SKM-1 treated with dmso at 0.1 percent for 144 hours (cell line): ENCODE data around the gene PCSK4.
"Not testable (repeated sequence)": the region's sequence is repeated elsewhere in the genome, so short reads cannot be mapped to it uniquely, and the experiment has no call there.

Source experiments
- DNase-seq: peaks from one replicate; lab custom pipeline; 2025; ENCODE audit not compliant: unreplicated experiment; lab: John Stamatoyannopoulos, UW

PCSK4 gene

DNA sequence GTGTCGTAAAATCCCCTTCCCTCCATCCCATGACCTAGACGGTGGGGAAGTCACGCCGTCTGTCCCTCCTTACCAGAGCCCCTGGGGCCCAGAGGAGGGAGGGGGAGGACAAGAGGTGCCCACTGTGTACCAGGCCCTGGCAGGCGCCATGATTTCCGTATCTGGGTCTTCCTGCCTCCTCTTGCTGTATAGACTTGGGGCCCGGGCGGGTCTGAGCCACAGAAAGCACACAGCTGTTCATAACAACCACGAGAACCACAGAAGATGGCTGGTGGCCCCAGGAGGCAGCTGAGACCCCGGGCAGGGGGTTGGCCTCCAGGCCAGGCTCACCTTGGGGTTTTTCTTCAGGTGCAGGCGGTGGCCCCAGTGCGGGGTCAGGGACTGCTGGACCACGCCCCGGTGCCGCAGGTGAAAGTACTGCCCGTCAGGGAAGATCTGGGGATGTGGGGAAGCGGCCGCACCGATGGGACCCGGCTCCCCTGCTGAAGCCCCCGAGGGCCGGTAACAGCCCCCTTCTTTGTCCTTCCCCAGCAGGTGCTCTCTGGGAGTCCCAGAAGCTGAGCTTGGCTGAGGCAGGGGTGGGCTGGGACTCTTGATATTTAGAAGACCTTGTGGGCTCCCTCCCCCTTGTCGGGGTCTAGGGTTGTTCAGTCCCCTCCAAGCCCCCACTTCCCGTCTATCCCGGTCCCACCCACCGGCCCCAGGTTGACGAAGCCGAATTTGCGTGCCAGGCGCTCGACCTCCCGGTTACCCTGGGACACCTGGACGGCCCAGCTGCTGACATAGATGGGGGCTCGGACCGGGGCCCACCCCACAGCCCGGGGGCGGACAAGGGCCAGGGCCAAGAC lies 463 bp downstream of the PCSK4 start:
- DNase-seq: no peak

DNA sequence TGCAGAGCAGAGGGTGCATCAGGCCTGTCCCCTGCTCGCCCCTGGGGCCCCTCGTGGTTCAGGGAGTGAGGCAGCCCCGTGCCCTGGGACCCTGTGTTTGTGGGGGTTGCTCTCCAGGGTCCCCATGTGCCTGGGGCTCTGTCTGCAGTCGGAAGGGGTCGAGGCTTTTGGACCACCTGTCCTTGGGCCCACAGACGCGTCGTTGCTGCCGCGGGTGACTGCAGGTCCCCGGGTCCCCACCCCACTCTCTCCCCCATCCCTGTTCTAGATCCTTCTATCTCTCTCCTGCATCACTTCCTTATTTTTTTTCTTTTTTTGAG lies 1.9 kb downstream of the PCSK4 start:
- no peak for DNase-seq

DNA sequence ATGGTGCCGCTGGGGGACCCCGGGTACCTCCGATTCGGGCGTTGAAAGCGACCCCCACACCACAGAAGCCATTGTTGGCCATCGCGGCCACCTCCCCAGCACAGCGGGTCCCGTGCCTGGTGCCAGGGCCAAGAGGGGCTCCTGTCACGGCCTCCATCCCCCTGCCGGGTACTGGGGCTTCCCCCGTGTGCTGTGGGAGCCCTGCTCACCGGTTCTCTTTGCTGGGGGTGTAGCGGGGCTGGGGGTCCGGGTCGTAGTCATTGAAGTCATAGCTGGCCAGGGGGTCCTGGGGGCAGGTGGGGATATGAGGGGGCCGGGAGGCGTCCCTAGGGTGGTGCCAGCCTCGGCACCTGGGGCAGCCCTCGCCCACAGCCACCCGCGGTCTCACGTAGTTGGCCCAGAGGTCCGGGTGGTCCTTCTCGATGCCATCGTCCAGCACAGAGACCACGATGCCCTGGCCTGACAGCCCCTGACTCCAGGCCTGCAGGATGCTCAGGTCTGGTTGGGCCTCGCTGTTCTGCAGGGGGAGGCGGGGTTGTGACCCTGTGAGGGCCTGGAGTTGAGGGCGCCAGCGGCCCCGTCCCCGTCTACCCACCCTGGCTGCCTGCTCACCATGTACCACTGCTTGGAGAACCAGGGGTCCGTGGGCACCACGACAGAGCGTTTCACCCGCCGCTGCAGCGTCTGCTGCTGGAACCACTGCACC lies 2.4 kb downstream of the PCSK4 start:
- no peak for DNase-seq

DNA sequence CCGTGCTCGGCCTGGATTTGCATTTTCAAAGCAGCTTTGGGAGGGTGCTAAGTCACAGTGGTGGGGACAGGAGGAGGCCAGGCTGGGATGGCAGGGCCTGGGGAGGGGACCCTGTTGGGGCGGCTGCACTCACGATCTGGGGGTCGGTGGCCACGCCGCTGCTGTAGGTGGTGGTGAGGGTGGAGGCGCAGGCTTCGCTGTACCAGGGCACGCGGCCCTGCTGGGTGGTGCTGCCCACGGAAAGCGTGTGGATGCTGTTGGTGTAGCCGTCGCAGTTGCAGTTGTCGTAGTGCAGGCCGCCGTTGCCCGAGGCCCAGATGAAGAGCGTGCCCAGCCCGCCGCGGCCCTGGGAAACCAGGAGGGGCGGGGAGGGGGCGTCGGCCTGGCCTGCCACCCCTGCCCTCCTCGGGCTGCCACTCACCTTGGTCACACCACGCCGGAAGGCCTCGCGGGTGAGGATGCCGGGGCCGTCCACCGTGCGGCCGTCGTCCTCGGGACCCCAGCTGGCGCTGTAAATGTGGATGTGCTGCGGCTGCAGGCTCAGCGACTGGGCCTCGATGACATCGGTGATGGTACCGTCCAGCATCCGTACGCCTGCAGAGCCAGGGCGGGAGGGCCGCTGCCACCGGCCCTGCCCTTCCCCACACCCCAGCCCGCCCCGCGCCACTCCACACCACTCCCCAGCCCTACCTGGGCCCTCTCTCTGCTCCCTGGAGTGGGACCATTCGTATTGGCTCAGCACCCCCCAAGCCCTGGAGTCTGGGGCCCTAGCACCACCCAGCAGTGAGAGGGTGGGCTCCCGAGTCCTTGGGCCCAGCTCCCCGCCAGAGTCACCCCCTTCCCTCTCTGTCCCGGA lies 3.2 kb downstream of the PCSK4 start:
- no peak for DNase-seq

DNA sequence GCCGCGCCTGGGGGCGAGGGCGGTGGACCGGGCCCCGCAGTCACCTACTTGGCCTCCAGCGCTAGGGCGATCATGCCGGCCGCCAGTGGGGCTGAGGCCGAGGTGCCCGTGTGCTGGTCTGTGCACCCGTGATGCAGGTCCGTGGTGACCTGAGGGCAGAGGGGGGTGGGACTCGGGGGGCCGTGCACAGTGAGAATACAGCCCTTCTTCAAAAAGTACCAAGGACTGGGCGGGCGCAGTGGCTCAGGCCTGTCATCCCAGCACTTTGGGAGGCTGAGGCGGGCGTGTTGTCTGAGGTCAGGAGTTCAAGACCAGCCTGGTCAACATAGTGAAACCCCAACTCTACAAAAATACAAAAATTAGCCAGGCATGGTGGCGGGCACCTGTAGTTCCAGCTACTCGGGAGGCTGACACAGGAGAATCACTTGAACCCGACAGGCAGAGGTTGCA lies 6.1 kb downstream of the PCSK4 start:
- no peak for DNase-seq

DNA sequence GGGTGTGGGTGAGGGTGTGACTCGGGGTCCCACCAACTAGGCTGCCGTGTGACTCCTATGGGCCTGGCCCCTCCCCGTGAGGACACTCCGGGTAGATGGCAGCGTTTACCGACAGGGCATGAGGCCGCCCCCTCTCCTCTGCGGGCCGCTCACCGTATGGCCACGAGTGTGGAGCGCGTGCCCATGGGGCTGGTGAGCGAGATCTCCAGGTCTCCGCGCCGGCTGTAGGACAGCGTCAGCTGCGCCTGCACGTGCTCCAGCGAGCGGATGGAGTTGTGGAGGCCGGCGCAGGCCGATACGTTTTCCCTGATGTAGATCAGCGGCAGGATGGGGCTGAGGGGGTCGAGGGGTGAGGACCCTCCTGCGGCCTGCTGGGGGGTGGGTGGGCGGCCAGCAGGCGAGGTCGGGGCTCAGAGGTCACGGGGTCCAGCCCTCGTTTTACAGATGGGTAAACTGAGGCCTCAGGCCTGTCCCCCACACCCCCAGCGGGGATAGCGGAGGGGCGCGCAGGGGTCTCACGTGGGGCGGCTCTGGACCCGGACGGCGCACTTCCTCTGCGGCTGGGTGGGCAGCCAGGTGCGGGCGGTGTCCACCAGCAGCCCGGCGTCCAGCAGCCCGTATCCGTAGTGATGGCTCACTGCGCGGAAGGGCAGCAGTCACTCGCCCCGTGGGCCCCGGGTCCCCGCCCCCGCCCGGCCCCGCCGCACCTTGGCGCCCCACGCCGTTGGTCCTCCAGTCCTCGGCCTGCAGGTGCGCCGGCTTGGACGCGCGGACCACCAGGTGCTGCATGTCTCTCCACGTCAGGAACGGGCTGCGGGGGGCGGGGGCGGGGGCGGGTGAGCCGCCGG lies 6.8 kb downstream of the PCSK4 start:
- DNase-seq: no peak

DNA sequence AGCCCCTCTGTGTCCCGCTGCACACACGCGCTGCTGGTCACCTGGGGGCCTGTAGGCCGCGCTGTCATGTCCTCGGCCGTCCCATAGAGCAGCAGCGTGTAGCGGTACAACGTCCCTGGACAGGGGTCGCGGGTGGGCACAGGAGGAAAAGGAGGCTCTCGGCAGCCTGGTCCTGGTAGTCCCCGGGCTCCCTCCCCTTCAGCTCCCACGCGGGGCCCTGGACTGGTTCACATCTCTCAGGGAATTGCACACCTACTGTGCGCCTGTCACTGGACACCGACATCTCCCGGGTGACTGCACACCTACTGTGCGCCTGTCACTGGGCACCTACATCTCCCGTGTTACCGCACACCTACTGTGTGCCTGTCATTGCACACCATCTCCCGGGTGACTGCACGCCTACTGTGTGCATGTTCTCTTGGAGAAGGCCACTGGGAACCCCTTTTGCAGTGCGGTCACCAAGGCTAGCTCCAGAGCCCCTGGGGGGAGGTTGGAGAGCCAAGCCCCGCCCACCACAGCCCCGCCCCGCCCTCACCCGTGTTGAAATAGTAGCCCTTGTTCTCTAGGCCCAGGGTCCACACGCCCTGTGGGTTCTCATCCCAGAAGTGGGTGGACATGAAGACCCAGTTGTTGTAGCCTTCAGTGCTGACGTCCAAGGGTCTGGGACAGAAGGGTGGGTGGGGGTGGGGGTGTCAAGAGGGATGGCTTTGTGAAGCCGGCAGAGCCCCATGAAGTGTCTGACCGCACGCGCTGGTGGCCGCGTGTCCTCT lies 7.6 kb downstream of the PCSK4 start:
- DNase-seq: no peak

DNA sequence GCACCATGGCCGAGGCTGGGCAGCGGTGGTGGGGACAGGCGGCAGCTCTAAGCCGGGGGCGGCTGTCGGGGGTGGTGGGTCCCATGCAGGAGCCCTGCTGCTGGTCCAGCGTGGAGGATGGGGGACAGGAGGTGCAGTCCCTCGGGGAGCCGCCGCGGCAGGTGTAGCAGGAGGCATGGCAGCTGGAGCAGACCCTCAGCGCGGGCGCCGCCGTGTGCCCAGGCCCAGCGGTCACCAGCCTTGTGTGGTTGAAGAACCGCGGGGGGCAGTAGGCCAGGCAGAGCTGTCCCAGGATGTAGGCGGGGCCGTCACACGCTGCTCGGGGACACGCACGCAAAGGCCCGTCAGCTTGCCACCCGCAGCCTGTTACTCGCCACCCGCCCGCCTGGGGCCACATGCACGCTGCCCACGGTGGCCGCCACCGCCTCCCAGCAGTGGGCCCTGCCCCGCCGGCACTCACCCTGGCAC lies 8.2 kb downstream of the PCSK4 start:
- no peak for DNase-seq

DNA sequence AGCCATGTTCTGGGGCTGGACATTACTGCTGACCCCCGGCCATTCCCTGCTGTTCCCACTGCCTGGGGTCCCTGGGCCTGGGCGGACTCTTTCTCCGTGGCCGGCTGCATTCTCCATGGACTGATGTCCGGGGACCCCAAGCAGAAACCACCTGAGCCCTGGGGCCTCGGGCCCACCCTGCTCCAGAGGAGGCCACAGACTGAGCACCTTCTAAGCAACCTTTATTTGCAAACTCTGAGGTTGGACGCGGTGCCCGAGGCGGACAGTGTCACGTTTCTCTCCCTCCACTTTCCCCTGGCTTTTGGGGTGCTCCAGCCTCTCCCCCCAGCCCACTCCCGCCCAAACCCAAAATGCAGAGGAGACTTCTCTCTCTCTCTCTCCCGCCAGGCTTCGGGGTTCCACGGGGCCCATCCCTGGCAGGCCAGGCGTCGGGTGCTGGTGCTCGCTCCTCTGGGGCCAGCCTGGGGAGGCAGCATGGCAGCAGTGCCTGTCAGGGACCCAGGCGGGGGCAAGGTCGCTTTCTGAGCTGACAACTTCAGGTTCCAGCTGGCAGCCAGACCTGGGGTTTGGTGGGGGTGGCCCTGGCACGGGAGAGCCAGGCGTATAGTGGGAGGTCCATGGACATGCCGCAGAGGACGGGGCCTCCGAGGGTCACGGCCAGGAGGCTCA lies 8.8 kb downstream of the PCSK4 start:
- DNase-seq: no peak

DNA sequence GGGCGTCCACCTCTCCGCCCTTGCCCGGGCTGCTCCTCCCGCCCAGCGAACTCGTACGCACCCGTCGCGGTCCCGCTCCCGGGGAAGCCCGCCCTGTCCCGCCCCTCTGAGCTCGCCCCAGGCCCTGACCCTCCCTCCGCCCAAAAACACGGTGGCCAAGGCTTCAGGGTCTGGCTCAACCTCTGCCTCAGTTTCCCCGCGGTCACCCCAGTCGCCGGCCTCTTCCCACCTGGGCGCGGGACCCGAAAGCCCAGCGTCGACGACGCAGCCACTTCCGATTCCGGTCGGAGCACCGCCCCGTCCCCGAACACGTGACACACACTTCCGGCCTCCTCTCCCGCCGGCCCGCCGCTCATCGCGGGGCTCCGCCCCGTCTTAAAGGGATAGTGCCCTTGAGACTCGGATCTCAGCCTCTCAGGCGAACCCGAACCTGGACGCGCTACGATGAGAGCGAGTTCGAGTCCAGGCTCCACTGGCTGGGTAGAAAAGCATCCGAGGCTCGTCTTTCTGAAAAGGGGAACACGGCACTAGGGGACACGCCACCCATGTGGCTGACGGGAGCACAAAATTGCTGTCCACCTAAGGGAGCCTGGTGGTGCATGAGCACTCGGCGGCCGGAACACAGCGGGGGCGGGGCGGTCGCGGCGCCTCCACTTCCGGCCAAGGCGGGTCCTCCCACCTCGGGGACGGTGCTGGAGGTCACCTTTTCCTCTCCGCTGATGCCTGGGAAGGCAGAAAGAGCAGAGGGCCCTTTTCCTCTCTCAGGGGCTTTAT lies 11.0 kb downstream of the PCSK4 start, which contains the start of gene C19orf25:
C19orf25 (minus strand) TSS at position 282 of the 774 bp plus-strand sequence. CDS start 312 bp downstream, outside the sequence.
- peak; percentile 92 for DNase-seq

DNA sequence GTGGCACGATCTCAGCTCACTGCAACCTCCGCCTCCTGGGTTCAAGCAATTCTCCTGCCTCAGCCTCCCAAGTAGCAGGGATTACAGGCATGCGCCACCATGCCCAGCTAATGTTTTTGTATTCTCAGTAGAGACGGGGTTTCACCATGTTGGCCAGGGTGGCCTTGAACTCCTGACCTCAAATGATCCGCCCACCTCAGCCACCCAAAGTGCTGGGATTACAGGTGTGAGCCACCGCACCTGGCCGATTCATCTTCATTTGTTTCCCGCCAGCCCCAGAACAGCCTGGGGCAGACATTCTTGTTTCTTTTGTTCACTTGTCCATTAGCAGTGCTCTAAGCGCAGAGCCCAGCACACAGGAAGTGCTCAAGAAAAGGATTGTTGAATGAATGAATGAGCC lies 13.1 kb downstream of the PCSK4 start:
- DNase-seq: not testable (repeated sequence)

DNA sequence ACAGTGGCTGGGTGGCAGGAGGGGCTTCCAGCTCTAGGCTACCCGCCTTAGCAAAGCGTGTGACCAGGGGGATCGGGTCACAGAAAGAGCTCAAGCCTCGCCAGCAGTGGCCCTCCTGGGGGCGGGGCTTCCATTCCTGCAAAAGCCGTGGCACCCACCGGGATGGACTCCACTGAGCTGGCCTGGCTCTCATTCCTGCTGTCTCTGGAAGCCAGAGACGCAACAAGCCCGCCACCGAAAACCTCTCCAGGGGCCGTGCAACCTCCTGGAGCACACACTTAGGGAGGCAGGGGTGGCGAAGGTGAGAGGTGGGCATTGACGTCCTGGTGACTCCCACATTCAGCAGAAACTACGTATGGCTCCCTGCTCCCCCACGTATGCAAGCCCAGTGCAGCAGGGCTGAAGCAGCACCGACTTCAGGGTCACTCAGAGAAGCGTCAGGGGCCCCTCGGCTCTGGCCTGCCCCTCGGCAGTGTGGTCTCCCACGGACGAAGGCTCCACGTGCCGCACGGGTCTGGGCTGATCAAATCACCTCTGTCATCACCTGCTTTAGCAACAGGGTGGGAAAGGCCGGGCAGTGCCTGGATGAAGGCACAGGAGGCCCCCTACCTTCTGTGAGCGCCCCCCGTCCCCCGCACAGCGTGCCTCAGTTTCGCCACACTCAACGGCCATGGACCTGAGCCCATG lies 14.3 kb downstream of the PCSK4 start:
- DNase-seq: no peak

DNA sequence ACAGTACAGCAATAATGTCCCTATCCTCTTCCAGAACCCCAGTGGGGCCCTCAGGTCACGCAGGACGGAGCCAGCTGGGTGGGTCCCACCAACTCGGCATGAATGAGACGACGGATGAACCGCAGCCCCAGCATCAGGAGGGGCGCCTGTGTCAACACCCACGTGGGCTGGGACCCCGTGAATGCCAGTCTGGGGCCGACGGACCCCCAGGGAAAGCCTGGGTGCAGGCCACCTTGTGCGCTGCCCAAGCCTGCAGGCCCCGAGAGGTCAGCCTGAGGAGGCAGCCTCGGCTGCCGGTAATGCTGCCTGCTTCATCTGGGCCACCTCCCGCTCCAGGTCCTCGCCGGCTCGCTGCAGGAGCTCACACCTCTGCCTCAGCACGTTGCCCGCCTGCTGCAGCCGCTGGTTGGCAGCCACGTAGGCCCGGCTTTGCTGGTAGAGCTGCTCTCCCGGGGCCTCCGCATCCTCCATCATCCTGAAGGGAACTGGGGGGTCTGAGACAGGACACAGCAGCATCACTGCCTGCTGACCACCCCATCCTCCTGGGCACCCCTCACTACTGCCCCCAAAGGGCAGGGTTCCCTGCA lies 15.3 kb downstream of the PCSK4 start:
- DNase-seq: no peak

DNA sequence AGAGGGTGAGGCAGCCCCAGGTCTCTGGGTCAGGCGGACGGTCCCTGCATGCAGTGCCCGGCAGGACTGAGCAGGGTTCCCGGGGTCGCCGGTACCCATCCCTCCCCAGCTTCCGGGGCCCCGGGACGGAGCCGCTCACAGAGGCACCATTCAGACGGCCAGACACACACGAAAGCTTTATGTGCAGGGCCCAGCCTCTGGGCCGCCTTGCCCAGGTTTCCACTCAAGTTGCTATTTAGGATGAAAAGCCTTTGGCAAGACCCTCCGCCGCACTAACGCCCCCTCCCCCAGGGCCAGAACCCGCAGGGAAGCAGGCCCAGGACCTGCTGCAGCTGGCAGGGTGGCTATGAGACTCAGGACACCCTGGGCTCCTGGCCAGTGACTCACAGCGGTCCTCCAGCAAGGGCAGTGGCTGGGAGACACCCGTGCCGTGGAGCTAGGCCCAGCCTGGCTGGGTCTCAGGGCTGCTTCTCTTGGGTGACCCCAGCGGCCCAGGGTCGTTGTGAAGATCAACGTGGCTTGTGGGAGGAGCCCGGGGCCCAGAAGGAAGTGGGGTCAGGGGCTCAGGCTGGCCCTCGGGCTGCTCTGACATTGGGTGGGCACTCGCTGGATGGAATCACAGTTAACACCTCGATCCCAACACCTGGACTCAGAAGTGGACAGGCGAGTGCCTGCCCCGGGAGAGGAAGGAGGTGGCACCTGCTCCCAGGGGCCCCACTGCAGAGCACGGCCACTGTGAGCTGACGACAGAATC lies 16.0 kb downstream of the PCSK4 start:
- no peak for DNase-seq

DNA sequence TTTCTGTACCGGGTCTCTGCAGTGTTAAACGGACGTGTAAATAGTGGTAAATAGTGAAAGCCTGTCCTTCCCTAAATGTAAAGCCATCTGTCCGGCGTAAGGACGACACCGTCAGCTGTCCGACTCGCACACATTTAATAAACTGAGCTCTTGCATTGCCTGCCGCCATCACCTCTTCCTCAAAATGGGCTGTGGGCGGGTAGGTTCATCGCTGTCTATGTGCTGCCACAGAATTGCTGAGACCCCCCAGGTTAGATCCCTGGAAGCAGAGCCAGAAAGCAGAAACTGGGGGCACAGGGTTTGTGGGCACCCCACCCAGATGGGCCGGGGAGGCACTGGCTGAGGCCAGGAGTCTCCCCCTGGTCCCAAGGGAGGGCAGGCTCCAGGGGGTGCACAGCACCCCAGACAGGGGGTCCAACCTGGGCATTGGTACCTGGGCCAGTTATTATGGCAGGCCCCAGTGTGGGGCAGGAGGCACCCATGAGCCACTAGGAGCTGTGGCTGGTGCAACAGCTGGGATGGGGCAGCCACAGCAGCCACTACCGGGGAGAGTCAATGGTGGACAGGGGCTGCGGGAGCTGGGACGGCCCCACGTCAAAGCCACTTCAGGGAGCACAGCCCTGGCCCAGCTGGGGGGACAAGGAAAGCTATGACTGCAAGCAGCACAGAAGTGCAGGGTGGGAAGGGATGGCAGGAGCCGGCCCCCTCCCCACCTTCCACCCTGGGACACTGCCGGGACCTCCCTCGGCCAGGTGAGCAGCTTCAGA lies 16.9 kb downstream of the PCSK4 start:
- no peak for DNase-seq
